ENCODE results near the gene PNMA8C. TPM values are rescaled to one million over a fixed set of nuclear protein-coding genes. Genes with fewer than 3 reads are reported as not detected.
A peak's percentile ranks its signal among the peaks of the same experiment; 100 is the strongest.

Gene PNMA8C
- total and polyA plus RNA-seq, 12 donors, result 0.47 to 4.4 (median 1.9) TPM

DNA sequence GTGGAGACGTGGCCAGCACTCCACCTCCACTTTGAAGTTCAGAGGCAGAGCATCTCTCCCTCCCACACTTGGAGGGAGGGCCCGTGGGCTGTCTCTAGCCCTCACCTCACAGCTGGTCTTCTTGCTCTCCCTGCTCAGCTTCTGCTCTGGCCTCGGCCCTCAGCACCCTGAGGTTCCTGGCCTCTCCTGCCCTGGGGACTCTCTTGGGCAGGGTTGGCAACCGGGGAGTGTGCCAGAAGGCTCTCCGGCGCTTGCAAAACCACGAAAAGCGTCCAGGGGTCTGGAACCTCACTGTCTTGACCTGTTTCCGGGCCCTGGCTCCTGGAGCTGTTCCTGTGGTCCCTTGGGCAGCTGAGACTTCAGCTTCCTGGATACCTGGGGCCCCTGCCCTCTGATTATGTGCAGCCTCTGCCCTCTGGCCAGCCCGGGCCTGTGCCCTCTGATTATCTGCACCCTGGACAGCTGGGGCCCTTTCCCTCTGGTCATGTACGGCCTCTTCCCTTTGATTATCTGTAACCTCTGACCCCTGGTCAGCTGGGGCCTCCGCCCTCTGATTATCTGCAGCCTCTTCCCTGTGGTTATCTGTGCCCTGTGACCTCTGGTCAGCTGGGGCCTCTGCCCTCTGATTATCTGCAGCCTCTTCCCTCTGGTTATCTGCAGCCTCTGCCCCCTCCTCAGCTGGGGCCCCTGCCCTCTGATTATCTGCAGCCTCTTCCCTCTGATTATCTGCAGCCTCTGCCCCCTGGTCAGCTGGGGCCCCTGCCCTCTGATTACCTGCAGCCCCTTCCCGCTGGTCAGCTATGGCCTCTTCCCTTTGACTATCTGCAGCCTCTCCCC, 17.4 kb downstream of the PNMA8C start:
- peak overlapping the region in 3 of 5 donors; percentile 56 to 83 (median 73) for H3K27ac ChIP-seq
- H3K27me3 ChIP-seq, result no peaks in the 10 kb centered on the region
- H3K36me3 ChIP-seq (replicated peaks in 1 of 2), result no peaks in the 10 kb centered on the region
- peak overlapping the region in 2 of 4 donors; percentile 26 to 69 for H3K4me3 ChIP-seq
- intact Hi-C loops (cut with DNase I), result no loop called here
- peaks cover 33 to 44% of the 10 kb centered on the region in 2 donors for H3K4me1 ChIP-seq (replicated peaks in 1 of 2)
- 37 to 61% (median 51%) methylated on average over 8 to 13 of the region's 13 CpGs for whole genome bisulfite sequencing, 4 donors
- no peaks in the 10 kb centered on the region for H3K9me3 ChIP-seq (replicated peaks in 1 of 3)
- no peak for DNase-seq
- TF ChIP-seq, protein P1, sequence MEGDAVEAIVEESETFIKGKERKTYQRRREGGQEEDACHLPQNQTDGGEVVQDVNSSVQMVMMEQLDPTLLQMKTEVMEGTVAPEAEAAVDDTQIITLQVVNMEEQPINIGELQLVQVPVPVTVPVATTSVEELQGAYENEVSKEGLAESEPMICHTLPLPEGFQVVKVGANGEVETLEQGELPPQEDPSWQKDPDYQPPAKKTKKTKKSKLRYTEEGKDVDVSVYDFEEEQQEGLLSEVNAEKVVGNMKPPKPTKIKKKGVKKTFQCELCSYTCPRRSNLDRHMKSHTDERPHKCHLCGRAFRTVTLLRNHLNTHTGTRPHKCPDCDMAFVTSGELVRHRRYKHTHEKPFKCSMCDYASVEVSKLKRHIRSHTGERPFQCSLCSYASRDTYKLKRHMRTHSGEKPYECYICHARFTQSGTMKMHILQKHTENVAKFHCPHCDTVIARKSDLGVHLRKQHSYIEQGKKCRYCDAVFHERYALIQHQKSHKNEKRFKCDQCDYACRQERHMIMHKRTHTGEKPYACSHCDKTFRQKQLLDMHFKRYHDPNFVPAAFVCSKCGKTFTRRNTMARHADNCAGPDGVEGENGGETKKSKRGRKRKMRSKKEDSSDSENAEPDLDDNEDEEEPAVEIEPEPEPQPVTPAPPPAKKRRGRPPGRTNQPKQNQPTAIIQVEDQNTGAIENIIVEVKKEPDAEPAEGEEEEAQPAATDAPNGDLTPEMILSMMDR (IDR thresholded peaks at IDR 0.05), result no peak
- no peak for TF ChIP-seq POLR2A (IDR thresholded peaks at IDR 0.05)

DNA sequence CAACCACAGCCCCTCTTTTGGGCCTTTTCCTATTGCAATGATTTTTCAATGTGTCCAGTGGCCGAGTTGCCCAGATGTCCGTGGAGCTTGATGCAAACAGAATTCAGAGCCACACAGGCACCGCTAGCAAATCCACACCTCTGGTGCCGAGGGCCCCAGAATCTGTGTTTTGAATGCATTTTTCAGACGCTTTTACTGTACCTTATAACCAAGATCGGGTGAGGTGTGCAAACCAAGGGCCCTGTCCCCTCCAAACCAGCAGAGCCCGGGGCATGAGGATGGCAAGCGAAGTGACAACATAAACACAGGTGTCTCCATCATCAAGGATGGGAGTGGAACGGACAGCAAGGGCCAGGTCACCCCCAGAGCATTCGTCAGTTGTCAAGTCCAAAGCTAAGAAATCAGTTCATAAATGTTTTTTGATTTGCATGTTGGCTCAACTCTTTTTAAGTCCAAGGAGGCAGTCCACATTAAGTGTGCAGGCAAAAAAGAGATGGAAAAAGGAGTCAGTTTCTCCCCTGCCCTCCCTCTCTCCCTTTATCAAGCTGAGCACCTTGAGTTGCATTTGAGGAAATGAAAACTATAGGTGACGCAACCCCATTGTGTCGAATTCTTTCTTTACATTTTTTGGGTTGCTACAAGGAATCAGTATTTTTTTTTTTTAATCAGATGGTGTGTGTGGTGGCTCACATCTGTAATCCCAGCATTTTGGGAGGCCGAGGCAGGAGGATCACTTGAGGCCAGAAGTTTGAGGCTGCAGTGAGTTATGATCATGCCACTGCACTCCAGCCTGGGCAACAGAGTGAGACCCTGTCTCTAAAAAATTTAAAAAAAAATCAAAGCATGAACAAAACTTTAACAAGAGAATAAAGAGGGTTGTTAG, 18.3 kb downstream of the PNMA8C start:
- 69 to 85% (median 80%) methylated on average over 13 of the region's 13 CpGs for WGBS, 4 donors
- Histone ChIP-seq H3K4me3 (peak overlapping the region in 1 of 4 donors; percentile 69), H3K27me3 (no peaks in the 10 kb centered on the region), H3K9me3 (replicated peaks in 1 of 3) (no peaks in the 10 kb centered on the region), H3K36me3 (replicated peaks in 1 of 2) (no peaks in the 10 kb centered on the region), H3K4me1 (replicated peaks in 1 of 2) (peaks cover 25 to 41% of the 10 kb centered on the region in 2 donors), H3K27ac (peak overlapping the region in 2 of 5 donors; percentile 73 to 83)
- no peak for DNase-seq
- TF ChIP-seq POLR2A (IDR thresholded peaks at IDR 0.05), result no peak
- TF ChIP-seq, protein P1 (IDR thresholded peaks at IDR 0.05), result no peak
- intact Hi-C loops (cut with DNase I), result no loop called here

DNA sequence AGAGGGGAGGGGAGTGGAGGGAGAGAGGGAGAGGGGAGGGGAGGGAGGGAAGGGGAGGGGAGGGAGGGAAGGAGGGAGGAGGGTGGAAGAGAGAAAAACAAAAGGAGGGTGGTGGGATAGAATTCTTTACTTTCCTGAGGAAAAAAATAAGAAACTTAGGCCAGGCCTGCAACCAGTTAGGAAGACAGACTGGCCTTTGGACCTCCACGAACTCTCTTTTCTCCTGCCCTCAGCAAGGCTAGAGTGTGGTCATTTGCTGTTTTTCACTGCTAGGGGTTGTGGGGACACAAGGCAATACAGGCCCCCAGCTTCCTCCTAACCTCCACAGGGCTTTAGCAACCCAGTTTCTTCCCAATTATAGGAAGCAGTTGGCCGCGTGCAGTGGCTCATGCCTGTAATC, 19.5 kb downstream of the PNMA8C start:
- no peaks in the 10 kb centered on the region for H3K36me3 ChIP-seq (replicated peaks in 1 of 2)
- peaks cover 25 to 50% of the 10 kb centered on the region in 2 donors for H3K4me1 ChIP-seq (replicated peaks in 1 of 2)
- H3K27ac ChIP-seq, result peak overlapping the region; percentile 13 to 77 (median 42)
- intact Hi-C loops (cut with DNase I), result no loop called here
- H3K9me3 ChIP-seq (replicated peaks in 1 of 3), result no peaks in the 10 kb centered on the region
- no peak overlapping the region for H3K4me3 ChIP-seq
- no peaks in the 10 kb centered on the region for H3K27me3 ChIP-seq
- TF ChIP-seq, protein P1 (IDR thresholded peaks at IDR 0.05), result no peak
- TF ChIP-seq POLR2A (IDR thresholded peaks at IDR 0.05), result no peak
- DNase-seq, result no peak
- WGBS, 4 donors, result 40 to 63% (median 55%) methylated on average over 1 to 3 of the region's 3 CpGs

DNA sequence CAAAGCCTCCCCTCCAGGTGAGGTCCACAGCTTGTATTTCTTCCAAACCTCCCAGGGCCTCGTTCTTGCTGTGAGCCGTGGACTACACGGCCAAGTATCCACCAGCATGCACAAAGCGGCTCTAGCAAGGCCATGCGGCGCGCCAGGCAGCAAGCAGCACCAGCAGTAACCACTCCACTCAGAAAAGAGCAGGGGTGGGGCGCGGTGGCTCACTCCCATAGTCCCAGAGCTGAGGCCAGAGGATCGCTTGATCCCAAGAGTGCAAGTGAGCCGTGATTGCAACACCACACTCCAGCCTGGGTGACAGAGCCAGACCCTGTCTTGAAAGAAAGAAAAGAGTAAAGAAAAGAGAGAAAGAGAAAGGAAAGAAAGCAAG, 20.1 kb downstream of the PNMA8C start:
- Histone ChIP-seq H3K27ac (peak overlapping the region; percentile 62 to 85 (median 77)), H3K27me3 (no peaks in the 10 kb centered on the region), H3K36me3 (replicated peaks in 1 of 2) (no peaks in the 10 kb centered on the region), H3K4me3 (peak overlapping the region in 1 of 4 donors; percentile 29), H3K4me1 (replicated peaks in 1 of 2) (peaks cover 25 to 47% of the 10 kb centered on the region in 2 donors), H3K9me3 (replicated peaks in 1 of 3) (no peaks in the 10 kb centered on the region)
- peak; percentile 73 to 94 (median 91) for DNase-seq
- intact Hi-C loops (cut with DNase I), result no loop called here
- peak in 1 of 2 donors; percentile 67 for TF ChIP-seq POLR2A (IDR thresholded peaks at IDR 0.05)
- TF ChIP-seq, protein P1 (IDR thresholded peaks at IDR 0.05), result no peak
- 0 to 8% (median 2%) methylated on average over 2 to 11 of the region's 11 CpGs for whole genome bisulfite sequencing, 4 donors

All from adrenal gland (tissue), 12 donors.